SK-N-MC (cell line): ENCODE results near the gene IGF1R.
A peak's percentile ranks its signal among the peaks of the same experiment; 100 is the strongest.

Experiments used
- DNase-seq: peaks from one replicate; pipeline ENCODE4 v3.0.0-alpha.2; 2011; ENCODE audit warnings: low read depth, low spot score
- H3K27ac ChIP-seq: fragments of 200-600 bp; sonication (generic); 2 replicates; pipeline ENCODE4 v1.5.1; 2016; ENCODE audit warnings: mixed run types
- H3K36me3 ChIP-seq: fragments of 200-600 bp; sonication (generic); 2 replicates; pipeline ENCODE4 v1.6.1; 2017; ENCODE audit warnings: antibody characterized with exemption, low read length, mixed read lengths; ENCODE audit not compliant: insufficient read depth
- H3K4me3 ChIP-seq: fragments of 200-600 bp; sonication (generic); 2 replicates; pipeline ENCODE4 v1.5.1; 2016
- H3K9ac ChIP-seq: fragments of 200-600 bp; sonication (generic); 2 replicates; pipeline ENCODE4 v1.8.0; 2017; ENCODE audit warnings: mixed run types, mixed read lengths; ENCODE audit not compliant: insufficient read length
- H3K9me3 ChIP-seq: fragments of 200-600 bp; sonication (generic); 2 replicates; pipeline ENCODE4 v1.6.1; 2017; ENCODE audit warnings: low read depth, mild to moderate bottlenecking, antibody characterized with exemption, low read length, moderate library complexity, mixed read lengths
- EZH2 ChIP-seq: fragments of 200-600 bp; sonication (generic); IDR thresholded peaks from one replicate; pipeline ENCODE4 v1.6.1; 2017; ENCODE audit warnings: antibody characterized with exemption
- FOXP2 ChIP-seq: optimal IDR thresholded peaks from 2 replicates; pipeline ENCODE3; 2011; ENCODE audit warnings: mild to moderate bottlenecking, moderate library complexity; ENCODE audit not compliant: insufficient read depth; ENCODE audit errors: extremely low read length, control extremely low read depth
- POLR2AphosphoS5 ChIP-seq: IDR thresholded peaks from 2 replicates; pipeline ENCODE4 v1.6.1; 2012; ENCODE audit warnings: mild to moderate bottlenecking, low read depth, low read length, borderline replicate concordance

Gene IGF1R

GRCh38 chr15:98778263-98778959, 130.1 kb downstream of the IGF1R start:
- Histone ChIP-seq H3K9me3 (no peaks in the 10 kb centered on the region), H3K36me3 (no peaks in the 10 kb centered on the region), H3K4me3 (no peak overlapping the region), H3K27ac (no peak overlapping the region), H3K9ac (no peak overlapping the region)
- TF ChIP-seq EZH2, result no peak
- no peak for TF ChIP-seq POLR2AphosphoS5
- TF ChIP-seq FOXP2, result no peak
- no peak for DNase-seq

GRCh38 chr15:98778960-98779359, 130.6 kb downstream of the IGF1R start:
- Histone ChIP-seq H3K9ac (no peak overlapping the region), H3K4me3 (no peak overlapping the region), H3K27ac (no peak overlapping the region), H3K9me3 (no peaks in the 10 kb centered on the region), H3K36me3 (no peaks in the 10 kb centered on the region)
- DNase-seq, result no peak
- TF ChIP-seq FOXP2 (no peak), POLR2AphosphoS5 (no peak), EZH2 (no peak)

GRCh38 chr15:98779463-98780071, 131.2 kb downstream of the IGF1R start:
- Histone ChIP-seq H3K9ac (no peak overlapping the region), H3K9me3 (no peaks in the 10 kb centered on the region), H3K36me3 (no peaks in the 10 kb centered on the region), H3K27ac (no peak overlapping the region), H3K4me3 (no peak overlapping the region)
- no peak for DNase-seq
- TF ChIP-seq POLR2AphosphoS5 (no peak), FOXP2 (peak; percentile 13)

- H3K9me3 ChIP-seq, result no peaks in the 10 kb centered on the region
- no peaks in the 10 kb centered on the region for H3K36me3 ChIP-seq
- TF ChIP-seq POLR2AphosphoS5 (no peak), EZH2 (no peak)
- H3K4me3 ChIP-seq, result no peak overlapping the region
- H3K27ac ChIP-seq, result no peak overlapping the region
- no peak for DNase-seq
- no peak overlapping the region for H3K9ac ChIP-seq
Measured at GRCh38 chr15:98781838-98782237, 133.5 kb downstream of the IGF1R start.

- Histone ChIP-seq H3K36me3 (no peaks in the 10 kb centered on the region), H3K9ac (no peak overlapping the region), H3K9me3 (no peaks in the 10 kb centered on the region), H3K4me3 (no peak overlapping the region), H3K27ac (no peak overlapping the region)
- TF ChIP-seq FOXP2, result no peak
- no peak for TF ChIP-seq EZH2
- TF ChIP-seq POLR2AphosphoS5, result no peak
- DNase-seq, result no peak
Measured at GRCh38 chr15:98782801-98783200, 134.5 kb downstream of the IGF1R start.

- Histone ChIP-seq H3K9ac (no peak overlapping the region), H3K36me3 (no peaks in the 10 kb centered on the region), H3K9me3 (no peaks in the 10 kb centered on the region), H3K4me3 (no peak overlapping the region), H3K27ac (no peak overlapping the region)
- DNase-seq, result no peak
- TF ChIP-seq FOXP2, result no peak
- no peak for TF ChIP-seq EZH2
- TF ChIP-seq POLR2AphosphoS5, result no peak
Measured at GRCh38 chr15:98785431-98785806, 137.1 kb downstream of the IGF1R start.

- H3K9me3 ChIP-seq, result no peaks in the 10 kb centered on the region
- H3K9ac ChIP-seq, result no peak overlapping the region
- no peak overlapping the region for H3K27ac ChIP-seq
- DNase-seq, result no peak
- H3K36me3 ChIP-seq, result no peaks in the 10 kb centered on the region
- H3K4me3 ChIP-seq, result no peak overlapping the region
- TF ChIP-seq FOXP2, result no peak
- no peak for TF ChIP-seq POLR2AphosphoS5
- TF ChIP-seq EZH2, result no peak
Measured at GRCh38 chr15:98785807-98786621, 137.7 kb downstream of the IGF1R start.

GRCh38 chr15:98786717-98787116, 138.4 kb downstream of the IGF1R start:
- no peak for TF ChIP-seq FOXP2
- no peak for TF ChIP-seq EZH2
- TF ChIP-seq POLR2AphosphoS5, result no peak
- no peak overlapping the region for H3K9ac ChIP-seq
- H3K36me3 ChIP-seq, result no peaks in the 10 kb centered on the region
- H3K4me3 ChIP-seq, result no peak overlapping the region
- no peak for DNase-seq
- H3K27ac ChIP-seq, result no peak overlapping the region
- no peaks in the 10 kb centered on the region for H3K9me3 ChIP-seq
